Progenitor cell of endocrine pancreas (in vitro differentiated cells): ENCODE measurements around the gene UTS2B. TPM values are rescaled to one million over a fixed set of nuclear protein-coding genes. Genes with fewer than 3 reads are reported as not detected.

Experiments used
- DNase-seq: peaks from one replicate; pipeline ENCODE4 v3.0.0; 2021; ENCODE audit warnings: low spot score; ENCODE audit not compliant: unreplicated experiment
- H3K27ac Mint-ChIP-seq: 2 replicates; pipeline ENCODE4 v1.8.0; 2021; ENCODE audit warnings: mild to moderate bottlenecking, moderate library complexity, mixed read lengths
- H3K27me3 Mint-ChIP-seq: 2 replicates; pipeline ENCODE4 v1.8.0; 2021; ENCODE audit warnings: mixed read lengths
- H3K36me3 Mint-ChIP-seq: 2 replicates; pipeline ENCODE4 v1.8.0; 2022; ENCODE audit warnings: mixed read lengths; ENCODE audit not compliant: insufficient read depth
- H3K4me1 Mint-ChIP-seq: 2 replicates; pipeline ENCODE4 v1.8.0; 2021; ENCODE audit warnings: low read depth, mixed read lengths
- H3K4me3 Mint-ChIP-seq: 2 replicates; pipeline ENCODE4 v1.8.0; 2021; ENCODE audit warnings: low read depth, mild to moderate bottlenecking, moderate library complexity, mixed read lengths
- H3K9me3 Mint-ChIP-seq: 2 replicates; pipeline ENCODE4 v1.8.0; 2021; ENCODE audit warnings: low read depth, mixed read lengths
- CTCF ChIP-seq: fragments of 200-600 bp; sonication (generic); IDR thresholded peaks from one replicate; pipeline ENCODE4 v1.5.0; 2021; ENCODE audit warnings: antibody characterized with exemption, mild to moderate bottlenecking; ENCODE audit not compliant: unreplicated experiment
- total RNA-seq: library from RNA; stranded (reverse); gene quantifications from 2 replicates; pipeline ENCODE4 v1.2.1, GENCODE V29; 2021

UTS2B gene
- total RNA-seq, 1 donor from 2014 or later, result 0.62 TPM

GRCh38 chr3:191269289-191270085 lies 60.8 kb downstream of the UTS2B start:
- Mint-ChIP-seq H3K27ac (no peak overlapping the region), H3K36me3 (no peaks in the 10 kb centered on the region), H3K9me3 (peaks cover 9% of the 10 kb centered on the region), H3K27me3 (no peaks in the 10 kb centered on the region), H3K4me1 (no peaks in the 10 kb centered on the region), H3K4me3 (no peak overlapping the region)
- no peak for TF ChIP-seq CTCF
- DNase-seq, result no peak

GRCh38 chr3:191268737-191269136 lies 61.6 kb downstream of the UTS2B start:
- TF ChIP-seq CTCF, result no peak
- no peak overlapping the region for H3K27ac Mint-ChIP-seq
- no peaks in the 10 kb centered on the region for H3K27me3 Mint-ChIP-seq
- H3K4me1 Mint-ChIP-seq, result no peaks in the 10 kb centered on the region
- no peak for DNase-seq
- peaks cover 9% of the 10 kb centered on the region for H3K9me3 Mint-ChIP-seq
- H3K4me3 Mint-ChIP-seq, result no peak overlapping the region
- no peaks in the 10 kb centered on the region for H3K36me3 Mint-ChIP-seq

- TF ChIP-seq CTCF, result no peak
- Mint-ChIP-seq H3K27ac (no peak overlapping the region), H3K4me1 (no peaks in the 10 kb centered on the region), H3K9me3 (no peaks in the 10 kb centered on the region), H3K27me3 (no peaks in the 10 kb centered on the region), H3K4me3 (no peak overlapping the region), H3K36me3 (no peaks in the 10 kb centered on the region)
- DNase-seq, result no peak
Measured at GRCh38 chr3:191263850-191264249, 66.5 kb downstream of the UTS2B start.

- H3K27me3 Mint-ChIP-seq, result no peaks in the 10 kb centered on the region
- no peaks in the 10 kb centered on the region for H3K9me3 Mint-ChIP-seq
- no peak overlapping the region for H3K27ac Mint-ChIP-seq
- no peaks in the 10 kb centered on the region for H3K4me1 Mint-ChIP-seq
- no peak overlapping the region for H3K4me3 Mint-ChIP-seq
- no peaks in the 10 kb centered on the region for H3K36me3 Mint-ChIP-seq
- TF ChIP-seq CTCF, result no peak
- DNase-seq, result no peak
Measured at GRCh38 chr3:191263365-191263764, 67.0 kb downstream of the UTS2B start.

- no peak for DNase-seq
- Mint-ChIP-seq H3K9me3 (no peaks in the 10 kb centered on the region), H3K4me3 (no peak overlapping the region), H3K27me3 (no peaks in the 10 kb centered on the region), H3K27ac (no peak overlapping the region), H3K36me3 (no peaks in the 10 kb centered on the region), H3K4me1 (no peaks in the 10 kb centered on the region)
- TF ChIP-seq CTCF, result no peak
Measured at GRCh38 chr3:191262650-191263049, 67.7 kb downstream of the UTS2B start.
